ENCODE measurements around the gene GALNT12.
A peak's percentile ranks its signal among the peaks of the same experiment; 100 is the strongest.

GALNT12 gene

GRCh38 chr9:98807070-98807813 lies at the start of gene GALNT12:
TSS of gene GALNT12 (plus strand) at chr9:98807670. CDS start at chr9:98807699, 29 bp downstream.
- DNase-seq (ENCODE audit: low spot score), result no peak

DNA sequence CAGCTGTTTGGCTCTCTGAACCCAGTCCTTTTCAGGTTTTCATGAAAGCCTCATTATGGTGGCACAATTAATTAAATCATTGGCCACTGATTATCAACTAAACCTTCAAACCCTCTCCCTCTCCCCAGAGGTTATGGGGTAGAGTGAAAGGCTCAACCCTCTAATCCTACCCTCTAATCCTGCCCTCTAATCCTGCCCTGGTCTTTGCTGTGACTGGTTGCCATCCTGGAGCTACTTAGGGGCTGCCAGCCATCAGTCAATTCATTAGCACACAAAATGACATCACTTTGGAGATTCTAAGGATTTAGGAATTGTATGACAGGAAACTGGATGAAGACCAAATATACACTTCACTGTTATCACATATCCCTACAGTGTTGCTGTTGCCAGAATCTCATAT lies 47.2 kb upstream of the GALNT12 start:
- peak; percentile 70 for DNase-seq (ENCODE audit: low spot score)

GRCh38 chr9:98763986-98764745 lies 43.3 kb upstream of the GALNT12 start:
- no peak for DNase-seq (ENCODE audit: low spot score)

- DNase-seq (ENCODE audit: low spot score), result peak; percentile 24
Measured at GRCh38 chr9:98765256-98765655, 42.2 kb upstream of the GALNT12 start.

DNA sequence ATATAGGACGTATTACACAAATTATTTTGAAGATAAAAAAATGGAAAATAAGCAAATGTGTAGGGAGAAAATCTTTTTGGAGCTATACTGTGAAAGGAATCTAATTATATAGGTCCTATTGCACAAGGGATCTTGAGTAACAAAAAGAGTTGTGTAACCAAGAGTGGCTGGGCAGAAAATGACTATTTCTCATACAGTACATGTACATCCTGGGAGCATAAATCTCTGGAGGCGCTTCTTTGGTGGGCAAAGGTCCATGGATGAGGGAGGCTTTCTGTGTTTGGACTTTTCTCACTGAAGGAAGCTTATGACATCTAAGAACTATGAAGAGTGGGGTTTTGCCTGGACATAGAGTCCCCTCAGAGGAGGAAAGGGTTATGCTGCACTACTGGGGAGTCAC lies 40.9 kb upstream of the GALNT12 start:
- DNase-seq (ENCODE audit: low spot score), result peak; percentile 3

- DNase-seq (ENCODE audit: low spot score), result peak; percentile 3
Measured at GRCh38 chr9:98767196-98767595, 40.3 kb upstream of the GALNT12 start.

GRCh38 chr9:98767915-98768314 lies 39.6 kb upstream of the GALNT12 start:
- peak; percentile 8 for DNase-seq (ENCODE audit: low spot score)

GRCh38 chr9:98768344-98768743 lies 39.1 kb upstream of the GALNT12 start:
- DNase-seq (ENCODE audit: low spot score), result peak; percentile 6

GRCh38 chr9:98770717-98771116 lies 36.8 kb upstream of the GALNT12 start:
- DNase-seq (ENCODE audit: low spot score), result no peak

- DNase-seq (ENCODE audit: low spot score), result no peak
Measured at GRCh38 chr9:98771209-98771874, 36.1 kb upstream of the GALNT12 start.

GRCh38 chr9:98772364-98773155 lies 34.9 kb upstream of the GALNT12 start:
- DNase-seq (ENCODE audit: low spot score), result no peak

- DNase-seq (ENCODE audit: low spot score), result no peak
Measured at GRCh38 chr9:98773721-98774120, 33.7 kb upstream of the GALNT12 start.

- peak; percentile 62 for DNase-seq (ENCODE audit: low spot score)
Measured at GRCh38 chr9:98774746-98775145, 32.7 kb upstream of the GALNT12 start.

DNA sequence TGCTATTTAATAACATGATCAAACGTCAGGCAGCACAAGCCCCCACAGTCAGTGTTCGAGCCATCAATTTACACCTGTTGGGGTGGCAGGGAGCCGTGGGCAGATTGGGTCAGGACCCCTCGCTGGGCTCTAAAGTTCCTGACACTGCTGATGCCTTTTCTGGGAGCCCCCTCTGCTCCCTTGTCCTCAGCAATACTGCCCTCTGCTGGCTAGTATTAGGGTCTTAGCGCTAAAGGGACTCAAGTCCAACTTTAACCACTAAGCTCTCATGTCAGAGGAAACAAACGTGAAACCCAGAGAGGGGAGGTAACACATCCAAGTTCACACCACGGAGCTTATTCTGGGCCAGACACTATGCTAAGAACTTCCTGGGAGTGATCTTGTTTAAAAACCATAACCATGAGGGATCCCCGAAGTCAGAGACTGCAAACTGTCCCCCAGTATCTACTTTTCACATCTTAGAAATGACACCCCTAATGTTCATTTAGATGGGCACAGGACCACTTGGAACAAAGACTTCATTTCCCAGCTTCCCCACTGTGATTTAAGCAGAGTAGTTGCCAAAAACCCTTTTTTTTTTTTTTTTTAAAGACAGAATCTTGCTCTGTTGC lies 31.5 kb upstream of the GALNT12 start:
- peak; percentile 79 for DNase-seq (ENCODE audit: low spot score)

DNA sequence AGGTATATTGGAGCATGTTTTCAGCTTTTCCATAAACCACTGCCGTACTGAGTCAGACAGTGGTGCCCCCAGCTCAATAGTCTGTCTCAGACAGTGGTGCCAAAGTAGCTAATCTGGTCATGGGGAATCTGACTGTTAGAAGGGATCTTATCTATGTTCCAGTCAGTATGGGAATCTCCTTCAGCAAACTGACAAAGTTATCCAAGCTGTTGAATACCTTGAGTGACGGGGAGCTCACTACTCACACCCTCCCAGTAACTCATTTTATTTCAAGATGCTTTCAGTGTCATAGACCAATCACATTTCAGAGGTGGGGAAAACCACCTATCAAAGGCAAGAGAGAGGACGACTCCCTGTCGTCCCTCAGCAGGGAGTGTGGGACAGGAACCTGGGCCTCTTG lies 29.9 kb upstream of the GALNT12 start:
- DNase-seq (ENCODE audit: low spot score), result no peak

DNA sequence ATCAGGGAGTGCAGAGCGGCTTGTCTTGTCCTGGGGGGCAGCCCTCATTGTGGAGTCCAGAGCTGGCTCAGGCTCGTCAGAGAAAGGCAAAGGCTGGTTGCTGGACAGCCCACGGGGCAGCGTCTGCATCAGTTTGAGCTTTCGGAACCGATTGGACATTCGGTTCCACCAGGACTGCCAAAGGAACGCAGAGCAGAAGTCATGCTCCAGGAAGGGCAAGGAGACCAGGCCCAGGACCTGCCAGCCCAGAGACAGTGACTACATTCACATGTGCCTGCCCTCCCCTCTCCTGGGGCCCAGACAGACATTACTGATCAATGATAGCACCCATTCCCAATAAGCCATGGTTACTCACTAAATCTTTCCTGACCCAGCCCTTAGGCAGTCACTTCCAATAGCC lies 29.2 kb upstream of the GALNT12 start:
- no peak for DNase-seq (ENCODE audit: low spot score)

GRCh38 chr9:98778711-98779530 lies 28.5 kb upstream of the GALNT12 start:
- DNase-seq (ENCODE audit: low spot score), result no peak

DNA sequence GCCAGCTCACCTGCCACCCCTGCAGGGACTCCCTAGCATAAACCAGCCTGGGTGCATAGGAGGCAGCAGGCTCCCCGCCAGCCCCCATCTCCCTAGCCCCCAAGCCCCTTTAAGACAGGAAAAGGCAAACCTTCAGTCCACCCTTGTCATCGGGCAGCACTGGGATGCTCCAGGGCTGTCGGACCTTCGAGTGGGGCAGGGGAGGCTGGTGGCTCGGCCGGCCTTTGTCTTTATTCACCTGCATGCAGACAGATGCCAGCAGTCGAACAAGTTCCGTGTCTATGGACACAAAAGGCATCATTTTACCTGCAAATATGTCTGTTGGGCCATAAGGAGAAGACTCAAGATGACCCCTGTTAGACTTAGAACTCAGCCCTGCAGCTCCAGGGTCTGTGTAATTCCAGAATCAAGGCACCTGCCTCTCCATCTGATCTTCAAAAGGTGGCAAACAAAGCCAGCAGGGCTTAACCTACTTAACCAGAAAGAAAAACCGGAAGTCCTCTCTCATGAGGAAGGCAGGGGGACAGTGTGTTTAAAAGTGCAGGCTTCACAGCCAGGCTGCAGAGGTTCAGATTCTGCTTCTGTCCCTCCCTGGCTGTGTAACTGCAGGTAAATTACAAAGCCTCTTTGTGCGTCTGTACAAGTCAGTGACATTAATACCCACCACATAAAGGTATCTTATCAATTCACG lies 27.3 kb upstream of the GALNT12 start:
- no peak for DNase-seq (ENCODE audit: low spot score)

DNA sequence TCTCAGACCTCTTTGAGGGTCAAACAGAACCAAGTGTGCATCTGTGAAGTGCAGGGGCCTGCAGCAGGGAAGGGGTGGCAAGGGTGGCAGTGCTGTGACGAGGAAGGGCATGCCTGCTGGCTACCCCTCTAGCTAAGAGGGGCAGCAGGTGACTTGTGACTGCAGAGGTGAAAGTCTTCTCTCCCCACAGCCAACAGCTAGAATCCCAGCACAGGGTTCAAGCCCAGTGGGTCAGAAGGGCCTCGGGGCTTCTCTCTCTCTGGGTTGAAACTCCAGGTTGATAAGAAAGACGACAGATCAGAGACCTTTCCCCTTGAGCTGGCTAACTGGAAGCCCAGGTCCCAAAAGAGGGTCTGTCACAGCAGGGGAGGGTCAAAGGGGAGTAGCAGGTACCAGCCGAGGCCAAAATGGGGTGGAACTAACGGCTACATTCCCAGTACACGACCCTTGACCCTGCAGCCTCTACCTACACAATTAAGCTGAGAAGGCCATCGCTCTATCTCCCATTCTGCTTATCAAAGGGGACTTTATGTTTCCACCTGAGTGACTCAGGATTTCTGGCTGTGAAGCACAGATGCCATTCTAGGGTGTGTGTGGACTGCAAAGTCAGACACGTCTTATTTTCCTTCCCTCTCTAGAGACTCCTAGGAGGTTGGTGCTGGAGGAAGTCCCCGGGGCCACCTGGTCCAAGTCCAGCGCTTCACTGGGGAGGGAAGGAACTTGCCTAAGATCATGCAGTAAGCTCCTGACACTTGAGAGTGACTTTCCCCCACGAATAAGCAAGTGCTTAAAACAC lies 25.7 kb upstream of the GALNT12 start:
- DNase-seq (ENCODE audit: low spot score), result no peak
